Hematopoietic multipotent progenitor cell treated with erythropoietin and hydrocortisone succinate and interleukin-3 and kit ligand, for 8 days (in vitro differentiated cells): ENCODE data around the gene ABCB10.
"Not testable (repeated sequence)": the region's sequence is repeated elsewhere in the genome, so short reads cannot be mapped to it uniquely, and the experiment has no call there.

Experiments
- DNase-seq: peaks from one replicate; pipeline ENCODE4 v3.0.0-alpha.2; 2015

Gene ABCB10

DNA sequence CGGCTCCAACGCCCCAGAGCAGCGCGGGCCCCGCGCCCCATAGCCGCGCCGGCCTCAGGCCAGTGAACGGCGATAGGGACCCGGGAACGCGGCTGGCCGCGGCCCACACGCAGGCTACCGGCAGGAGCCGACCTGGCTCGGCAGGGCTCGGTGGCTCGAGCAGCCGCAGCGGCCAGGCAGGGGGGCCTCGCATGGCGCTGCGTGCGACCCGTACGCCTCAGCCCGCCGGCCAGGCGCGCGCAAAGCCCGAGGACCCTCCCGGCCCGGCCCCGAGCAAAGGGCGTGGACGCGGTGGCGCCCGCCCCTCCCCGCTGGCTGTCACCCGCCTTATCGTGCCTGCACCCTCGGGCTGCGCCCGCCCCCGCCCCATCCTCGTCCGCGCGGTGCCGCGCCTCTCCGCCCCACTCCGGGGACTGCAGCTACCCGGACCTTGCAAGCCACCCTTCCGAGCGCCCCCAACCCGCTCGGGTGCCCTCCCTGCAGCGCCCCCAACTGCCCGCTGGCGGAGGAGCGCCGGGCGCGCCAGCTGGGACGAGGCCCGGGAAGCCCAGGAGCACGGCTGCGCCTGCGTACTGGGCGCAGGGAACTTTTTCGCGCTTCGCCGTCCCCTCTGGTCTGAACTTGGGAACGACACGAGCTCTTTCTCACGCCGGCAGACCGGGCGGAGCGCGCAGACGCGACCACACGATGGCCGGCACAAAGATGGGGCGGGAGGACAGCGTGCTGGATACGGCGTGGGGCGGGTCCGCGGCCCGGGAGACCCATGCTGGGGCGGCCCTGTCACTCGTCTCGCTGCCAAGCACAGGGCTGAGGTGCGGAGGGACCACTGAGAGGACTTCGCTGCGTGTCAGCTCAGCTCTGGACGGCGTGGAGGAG, at the start of gene ABCB10:
TSS of gene ABCB10 (minus strand) at position 248 of the 876 bp plus-strand sequence. CDS start at position 193, 55 bp downstream.
- peak; percentile 97 for DNase-seq

DNA sequence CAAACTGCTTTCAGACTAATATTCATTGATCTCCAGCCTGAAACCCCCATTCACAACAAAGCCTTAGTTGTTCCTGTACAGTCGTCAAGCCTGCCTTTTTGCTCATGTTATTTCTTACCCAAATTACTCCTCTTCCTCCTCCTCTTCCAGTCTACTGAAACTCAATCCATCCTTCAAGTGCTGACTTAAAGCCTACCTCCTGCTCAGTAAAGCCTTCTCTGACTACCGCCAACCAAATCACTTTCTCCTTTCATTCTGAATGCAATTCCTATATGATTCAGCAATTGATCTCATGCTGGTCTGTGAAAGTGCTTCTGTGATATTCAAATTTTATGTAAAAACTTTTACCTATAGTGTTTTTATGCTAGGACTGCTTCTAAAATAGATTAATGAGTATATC, 48.9 kb upstream of the ABCB10 start:
- no peak for DNase-seq

DNA sequence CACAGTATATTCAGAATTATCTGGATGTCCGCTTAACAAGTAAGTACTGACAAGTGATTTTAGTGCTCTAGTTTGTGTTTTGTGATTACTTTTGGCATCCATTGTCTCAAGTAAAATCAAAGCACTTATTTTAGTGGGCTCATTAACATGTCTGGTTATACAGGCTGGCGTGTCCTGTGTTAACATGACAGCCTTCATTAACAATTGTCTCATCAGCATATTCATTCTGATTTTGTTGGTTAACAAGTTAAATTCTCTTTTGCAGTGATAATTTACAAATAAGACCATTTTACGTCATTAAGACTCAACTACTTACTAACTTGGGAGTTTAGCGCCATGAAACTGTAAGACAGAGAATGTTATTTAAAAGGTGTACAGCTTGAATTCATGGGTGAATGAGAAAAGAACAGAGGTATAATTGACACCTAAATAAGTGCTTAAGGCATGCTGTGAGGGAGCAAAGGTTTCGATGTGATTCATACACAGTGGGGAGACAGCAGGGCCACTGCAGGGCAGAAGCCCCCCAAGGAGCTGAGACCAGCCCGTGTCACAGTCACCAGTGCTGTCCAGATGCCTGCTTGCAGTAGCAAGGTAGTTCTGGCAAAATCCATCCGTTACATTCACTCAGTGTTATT, 45.0 kb upstream of the ABCB10 start:
- no peak for DNase-seq

DNA sequence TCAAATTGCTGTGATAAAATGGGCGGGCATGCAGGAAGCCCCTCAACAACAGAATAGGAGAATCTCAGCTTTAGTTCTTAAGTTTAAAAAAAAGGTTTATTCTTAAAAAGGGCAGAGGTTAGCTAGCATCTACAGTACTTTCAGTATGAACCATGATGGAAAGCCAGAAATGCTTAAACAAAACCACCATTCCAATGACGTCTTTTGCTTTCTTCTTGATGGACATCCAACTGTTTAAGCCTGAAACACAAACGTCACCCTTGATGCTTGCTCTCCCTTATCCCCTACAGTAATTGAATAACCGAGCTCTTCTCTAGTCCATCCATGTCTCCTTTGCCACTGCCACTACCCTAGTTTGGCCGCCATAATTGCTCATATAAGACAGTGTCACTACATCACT, 41.7 kb upstream of the ABCB10 start:
- no peak for DNase-seq

DNA sequence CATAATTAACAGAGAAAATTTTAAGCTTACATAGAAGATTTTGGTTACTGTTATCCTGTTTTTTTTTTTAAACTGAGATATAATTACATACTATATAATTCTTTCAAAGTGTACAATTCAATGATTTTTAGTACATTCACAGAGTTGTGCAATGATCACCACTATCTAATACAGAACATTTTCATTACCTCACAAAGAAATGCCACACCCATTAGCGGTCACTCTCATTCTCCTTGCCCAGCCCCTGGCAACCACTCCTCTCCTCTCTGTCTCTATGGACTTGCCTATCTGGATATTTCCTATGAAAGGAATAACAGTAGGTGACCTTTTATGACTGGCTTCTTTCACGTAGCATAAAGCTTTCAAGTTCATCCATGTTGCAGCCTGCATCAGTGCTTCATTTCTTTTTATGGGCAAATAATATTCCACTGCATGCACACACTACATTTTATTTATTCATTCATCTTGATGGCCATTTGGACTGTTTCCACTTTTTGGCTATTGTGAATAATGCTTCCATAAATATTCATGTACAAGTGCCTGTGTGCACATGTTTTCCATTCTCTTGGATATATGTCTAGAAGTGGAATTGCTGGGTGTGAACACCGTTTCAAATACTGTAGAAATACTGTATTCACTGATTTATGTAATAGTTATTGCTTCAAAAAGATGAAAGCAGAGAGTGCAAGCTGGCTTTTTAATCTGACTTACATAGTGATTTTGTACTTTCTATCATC, 40.9 kb upstream of the ABCB10 start:
- peak; percentile 18 for DNase-seq

DNA sequence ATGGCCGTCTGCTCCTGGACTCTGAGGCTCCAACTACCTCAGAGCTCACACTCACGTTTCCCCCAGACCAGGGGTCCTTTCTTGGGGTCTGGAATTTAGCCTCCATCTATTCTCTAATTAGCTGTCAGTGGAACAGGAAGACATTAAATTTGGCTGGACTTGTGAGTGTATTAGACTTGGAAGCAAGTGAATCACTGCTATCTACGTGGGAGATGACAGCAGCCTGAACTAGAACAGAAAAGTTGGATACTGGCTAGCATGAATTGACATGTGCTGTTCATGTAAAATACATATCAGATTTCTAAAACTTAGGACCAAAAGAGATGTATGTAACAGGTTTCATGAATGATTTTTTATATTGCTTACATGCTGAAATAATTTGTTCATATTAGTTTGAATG, 39.4 kb upstream of the ABCB10 start:
- DNase-seq, result no peak

DNA sequence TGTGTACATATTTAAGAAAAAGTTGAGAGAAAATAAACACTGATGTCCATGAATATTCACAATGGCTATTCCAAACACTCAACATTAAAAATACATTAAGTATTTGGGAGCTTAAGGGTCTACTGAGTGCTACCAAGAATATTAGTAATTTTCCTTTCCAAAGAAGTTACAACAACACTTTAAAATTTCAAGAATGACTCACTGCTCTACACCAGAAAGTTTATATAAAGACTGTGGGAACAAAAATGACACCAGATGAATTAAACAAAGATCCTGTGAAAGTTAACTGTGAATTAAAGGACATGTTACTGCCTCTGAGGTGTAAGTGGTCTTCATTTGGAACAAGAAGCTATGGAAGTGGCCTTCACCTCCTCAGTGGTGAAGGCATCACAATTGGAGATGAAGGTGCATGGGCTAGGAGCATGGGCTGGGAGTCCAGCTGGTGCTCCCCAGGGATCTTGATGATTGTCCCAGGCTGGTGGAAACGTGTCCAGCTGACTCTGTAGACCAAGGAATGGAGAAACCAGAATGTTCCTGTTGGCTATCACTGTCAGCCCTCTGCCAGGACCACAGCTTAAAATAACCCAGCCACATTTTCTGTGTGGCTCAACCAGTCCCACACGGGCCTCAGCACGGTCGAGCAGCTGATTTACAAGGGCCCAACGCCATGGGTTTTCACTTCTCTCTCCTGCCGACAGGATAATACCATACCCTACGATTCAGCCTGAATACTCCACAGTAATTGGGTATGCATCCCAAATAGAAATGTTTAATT, 38.6 kb upstream of the ABCB10 start:
- no peak for DNase-seq

DNA sequence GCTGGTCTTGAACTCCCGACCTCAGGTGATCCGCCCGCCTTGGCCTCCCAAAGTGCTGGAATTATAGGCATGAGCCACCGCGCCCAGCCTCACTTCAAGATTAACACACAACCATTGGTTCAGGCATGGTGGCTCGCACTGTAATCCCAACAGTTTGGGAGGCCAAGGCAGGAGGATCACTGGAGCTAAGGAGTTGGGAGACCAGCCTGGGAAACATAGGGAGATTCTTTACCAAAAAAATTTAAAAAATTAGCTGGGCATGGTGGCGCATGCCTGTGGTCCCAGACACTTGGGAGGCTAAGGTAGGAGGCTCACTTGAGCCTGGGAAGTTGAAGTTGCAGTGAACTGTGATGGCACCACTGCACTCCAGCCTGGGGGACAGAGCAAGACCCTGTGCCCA, 37.4 kb upstream of the ABCB10 start:
- DNase-seq, result not testable (repeated sequence)

DNA sequence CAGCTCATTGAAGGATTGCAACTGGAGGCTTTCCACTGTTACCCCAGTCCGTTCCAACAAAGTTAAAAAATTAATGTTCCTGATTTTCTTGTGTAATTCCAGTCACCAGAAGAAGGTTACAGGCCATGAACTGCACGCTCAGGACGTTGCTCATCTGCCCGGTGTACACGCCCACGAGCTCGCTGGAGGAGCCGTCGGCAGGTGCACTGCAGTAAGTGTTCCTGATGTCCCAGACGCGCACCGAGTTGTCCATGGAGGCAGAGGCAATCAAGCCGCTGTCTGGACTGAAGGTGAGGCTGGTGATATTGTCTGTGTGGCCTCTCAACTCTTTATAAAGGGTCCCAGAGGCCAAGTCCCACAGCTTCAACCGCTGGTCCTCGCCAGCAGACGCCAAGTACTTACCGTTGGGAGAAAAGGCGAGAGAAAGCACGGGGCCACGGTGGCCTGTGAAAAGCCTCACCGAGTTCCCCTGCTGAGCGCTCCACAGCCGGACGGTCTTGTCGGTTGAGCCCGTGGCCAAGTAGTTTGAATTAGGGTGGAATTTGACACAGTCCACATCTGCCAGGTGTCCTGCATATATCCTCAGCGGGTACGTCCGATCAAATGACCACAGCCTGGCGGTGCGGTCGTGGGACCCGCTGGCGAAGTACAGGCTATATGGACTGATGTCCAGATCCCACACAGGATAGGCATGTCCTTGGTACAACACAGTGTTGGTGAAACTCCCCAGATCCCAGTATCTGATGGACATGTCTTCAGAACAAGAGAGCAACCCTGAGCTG, 35.9 kb upstream of the ABCB10 start:
- DNase-seq, result no peak

DNA sequence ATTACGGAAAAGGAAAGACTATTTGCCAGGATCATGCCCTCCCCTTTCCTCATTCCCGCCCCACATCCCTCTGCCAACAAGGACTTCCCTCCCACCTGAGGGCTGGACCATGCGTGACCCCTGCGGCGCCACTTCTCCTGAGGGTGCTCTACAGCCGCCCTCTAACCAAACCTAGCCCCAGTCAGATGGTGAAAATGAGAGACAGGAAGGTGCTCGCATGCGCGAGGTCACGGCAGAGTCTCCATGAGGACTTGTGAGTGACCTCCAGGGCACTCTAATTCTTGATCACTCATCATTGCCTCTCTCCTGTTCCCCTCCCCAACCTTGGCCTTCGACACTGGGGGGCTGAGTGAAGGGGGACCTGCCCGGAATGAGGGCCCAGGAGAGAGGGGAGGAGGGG, 35.3 kb upstream of the ABCB10 start:
- no peak for DNase-seq

DNA sequence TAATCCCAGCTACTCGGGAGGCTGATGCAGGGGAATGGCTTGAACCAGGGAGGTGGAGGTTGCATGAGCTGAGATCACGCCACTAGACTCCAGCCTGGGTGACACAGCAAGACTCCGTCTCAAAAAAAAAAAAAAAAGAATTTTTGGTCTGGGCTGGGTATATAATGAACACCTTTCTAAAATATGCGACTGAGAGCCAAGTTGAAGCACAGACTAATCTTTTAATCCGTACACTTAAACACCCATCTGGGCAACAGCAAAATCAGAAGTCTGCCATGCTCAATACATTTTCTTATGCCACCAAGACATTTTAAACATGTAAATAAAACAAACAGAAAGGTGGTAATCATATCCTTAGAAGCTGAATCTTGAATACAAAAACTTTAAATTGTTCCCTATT, 31.6 kb upstream of the ABCB10 start:
- DNase-seq, result no peak

DNA sequence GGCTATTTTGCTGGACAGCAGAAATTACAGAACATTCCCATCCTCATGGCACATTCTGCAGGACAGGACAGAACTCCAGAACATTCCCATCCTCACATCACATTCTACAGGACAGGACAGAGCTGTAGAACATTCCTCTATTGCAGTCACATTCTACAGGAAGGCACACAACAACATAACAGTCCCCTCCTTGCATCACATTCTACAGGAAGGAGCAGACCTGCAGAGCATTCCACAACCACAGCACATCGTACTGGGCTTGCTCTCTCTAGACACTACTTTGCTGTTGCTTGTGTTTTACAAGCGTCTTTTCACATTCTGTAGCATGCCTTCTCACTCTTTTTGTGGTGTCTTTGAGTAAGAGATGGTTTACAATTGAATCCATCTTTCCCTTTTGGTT, 26.8 kb upstream of the ABCB10 start:
- no peak for DNase-seq

DNA sequence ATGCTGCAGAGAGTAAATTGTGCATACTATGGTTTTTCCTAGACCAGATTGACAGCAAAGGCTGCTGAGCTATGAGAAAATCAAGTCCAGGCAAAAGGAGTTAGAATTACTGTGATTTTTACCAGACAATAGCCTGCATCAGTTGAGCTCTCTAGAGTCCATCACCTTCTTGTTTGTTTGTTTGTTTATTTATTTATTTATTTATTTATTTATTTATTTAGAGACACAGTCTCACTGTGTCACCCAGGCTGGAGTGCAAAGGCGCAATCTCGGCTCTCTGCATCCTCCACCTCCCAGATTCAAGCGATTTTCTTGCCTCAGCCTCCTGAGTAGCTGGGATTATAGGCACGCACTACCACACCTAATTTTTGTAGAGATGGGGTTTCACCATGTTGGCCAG, 24.2 kb upstream of the ABCB10 start:
- no peak for DNase-seq

DNA sequence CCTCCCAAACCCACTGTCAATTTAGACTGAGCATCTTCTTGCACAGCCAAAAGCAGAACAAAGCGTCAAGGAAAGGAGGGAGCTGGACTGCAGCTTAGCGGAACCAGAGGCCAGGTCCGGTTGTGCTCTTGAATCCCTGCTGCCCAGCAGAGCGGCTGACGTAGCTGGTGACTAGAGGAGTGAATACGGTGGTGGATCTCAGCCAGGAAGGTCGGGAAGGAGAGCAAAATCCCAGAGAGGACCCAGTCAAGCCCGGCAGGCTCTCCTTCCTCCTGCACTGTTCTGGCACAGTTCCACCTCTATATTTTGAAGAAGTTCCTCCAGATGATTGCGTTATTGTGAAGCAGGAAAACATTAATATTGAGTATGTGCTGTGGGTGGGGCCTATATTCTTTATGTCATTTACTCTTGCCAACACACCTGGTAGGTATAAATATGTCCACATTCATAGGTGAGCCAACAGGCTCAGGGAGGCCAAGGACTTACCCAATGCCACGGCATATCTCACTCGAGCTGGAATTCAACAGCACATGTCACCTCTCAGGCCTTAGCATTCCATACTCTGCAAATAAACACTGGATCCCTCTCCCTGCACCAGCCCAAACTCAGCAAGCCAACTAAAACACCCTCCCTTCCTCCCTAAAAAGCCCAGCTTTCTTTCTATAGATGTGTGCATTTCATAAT, 23.6 kb upstream of the ABCB10 start:
- no peak for DNase-seq

DNA sequence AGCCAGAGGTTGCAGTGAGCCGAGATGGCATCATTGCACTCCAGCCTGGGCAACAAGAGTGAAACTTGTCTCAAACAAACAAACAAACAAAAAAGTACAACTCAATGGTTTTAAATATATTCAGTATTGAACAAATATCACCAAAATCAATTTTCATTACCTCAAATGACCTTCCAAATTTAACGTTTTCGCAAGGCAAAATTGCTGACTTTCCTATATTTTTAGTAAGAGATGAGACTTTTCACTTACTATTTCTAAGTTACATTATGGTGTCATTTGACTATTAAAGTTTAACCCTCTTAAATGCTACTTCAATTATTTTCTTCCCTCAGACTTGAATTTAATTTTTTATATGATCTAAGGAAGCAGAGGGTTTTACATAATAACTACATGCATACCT, 23.0 kb upstream of the ABCB10 start:
- DNase-seq, result no peak

DNA sequence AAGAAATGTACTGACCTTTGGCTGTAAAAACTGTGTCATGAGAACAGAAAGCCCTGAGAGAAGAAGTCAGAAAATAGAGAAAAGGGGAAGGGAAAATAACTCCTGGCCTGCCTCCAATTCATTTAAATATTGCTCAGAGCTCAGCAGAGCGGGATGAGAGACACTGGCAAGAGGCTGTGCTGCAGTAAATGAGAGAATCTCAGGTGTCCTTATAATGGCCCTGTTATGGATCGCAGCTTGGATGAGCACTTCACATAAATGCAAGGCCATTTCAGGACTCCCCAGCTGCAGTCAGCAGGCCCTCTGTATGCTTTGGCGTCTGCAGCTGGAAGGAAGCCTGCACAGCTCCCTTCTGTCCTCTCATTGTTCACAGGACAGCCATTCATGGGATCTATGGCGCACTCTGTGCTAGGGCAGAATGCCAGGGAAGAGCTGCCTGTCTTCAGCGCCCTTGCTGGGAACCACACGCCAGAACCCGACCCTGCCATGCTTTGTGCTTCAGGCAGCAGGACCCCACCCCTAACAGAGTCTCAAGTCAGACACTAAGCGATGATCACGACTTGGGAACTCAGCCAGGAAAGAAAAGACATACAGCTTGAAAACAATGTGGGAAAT, 20.7 kb upstream of the ABCB10 start:
- DNase-seq, result peak; percentile 23

DNA sequence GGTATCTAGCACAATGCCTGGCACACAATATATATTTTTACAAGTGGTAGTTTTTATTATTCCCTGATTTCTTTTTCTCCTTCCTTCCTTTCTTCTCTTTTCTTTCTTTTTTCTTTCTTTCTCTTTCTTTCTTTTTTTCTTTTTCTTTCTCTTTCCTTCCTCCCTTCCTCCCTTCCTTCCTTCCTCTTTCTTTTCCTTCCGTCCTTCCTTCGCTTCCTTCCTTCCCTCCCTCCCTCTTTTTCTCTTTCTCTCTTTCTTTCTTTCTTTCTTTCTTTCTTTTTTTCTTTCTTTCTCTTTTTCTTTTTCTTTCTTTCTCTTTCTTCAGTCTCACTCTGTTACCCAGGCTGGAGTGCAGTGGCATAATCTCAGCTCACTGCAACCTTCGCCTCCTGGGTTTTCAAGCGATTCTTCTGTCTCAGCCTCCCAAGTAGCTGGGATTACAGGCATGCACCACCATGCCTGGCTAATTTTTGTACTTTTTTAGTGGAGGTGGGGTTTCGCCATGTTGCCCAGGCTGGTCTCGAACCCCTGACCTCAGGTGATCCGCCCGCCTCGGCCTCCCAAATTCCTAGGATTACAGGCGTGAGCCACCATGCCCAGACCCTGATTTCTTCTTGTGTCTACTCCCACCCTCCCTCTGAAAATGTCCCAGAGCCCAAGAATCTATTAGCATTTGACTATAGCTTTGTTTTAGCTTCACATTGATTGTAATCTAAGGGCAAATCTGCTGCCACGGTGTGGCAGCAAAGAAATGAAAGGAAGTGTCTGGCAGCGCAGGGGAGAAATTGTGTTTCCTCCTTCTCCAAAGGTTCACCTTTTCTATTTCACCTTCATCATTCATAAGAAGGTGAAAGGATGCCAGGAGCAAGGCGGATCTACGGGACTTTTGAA, 19.9 kb upstream of the ABCB10 start:
- no peak for DNase-seq

DNA sequence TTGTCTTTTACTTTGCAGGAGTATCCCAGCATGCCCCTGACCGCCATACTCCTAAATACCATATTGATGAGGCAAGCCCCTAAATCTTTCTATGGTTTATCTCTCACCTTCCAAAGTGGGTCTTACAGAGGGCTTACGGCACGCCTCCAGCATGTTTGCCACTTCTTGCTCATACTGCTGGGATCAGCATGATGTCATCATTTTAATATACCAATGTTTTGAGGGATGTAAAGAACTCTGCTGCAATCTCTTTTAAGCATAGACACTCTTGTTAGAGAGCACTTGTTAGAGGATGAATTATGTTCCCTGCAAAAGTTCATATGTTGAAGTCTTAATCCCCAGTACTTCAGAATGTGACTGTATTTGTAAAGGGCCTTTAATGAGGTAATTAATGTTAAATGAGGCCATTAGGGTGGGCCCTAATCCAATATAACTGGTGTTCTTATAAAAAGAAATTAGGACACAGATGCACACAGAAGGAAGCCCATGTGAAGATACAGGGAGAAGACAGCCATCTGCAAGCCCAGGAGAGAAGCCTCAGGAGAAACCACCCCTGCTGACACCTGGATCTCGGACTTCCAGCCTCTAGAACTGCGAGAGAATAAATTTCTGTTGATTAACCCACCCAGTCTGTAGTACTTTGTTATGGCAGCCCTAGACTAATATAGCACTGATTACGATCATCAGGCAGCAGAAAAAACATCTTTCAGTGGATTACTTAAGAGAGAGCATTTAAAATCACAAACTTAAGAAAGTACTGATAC, 16.4 kb upstream of the ABCB10 start:
- DNase-seq, result no peak

DNA sequence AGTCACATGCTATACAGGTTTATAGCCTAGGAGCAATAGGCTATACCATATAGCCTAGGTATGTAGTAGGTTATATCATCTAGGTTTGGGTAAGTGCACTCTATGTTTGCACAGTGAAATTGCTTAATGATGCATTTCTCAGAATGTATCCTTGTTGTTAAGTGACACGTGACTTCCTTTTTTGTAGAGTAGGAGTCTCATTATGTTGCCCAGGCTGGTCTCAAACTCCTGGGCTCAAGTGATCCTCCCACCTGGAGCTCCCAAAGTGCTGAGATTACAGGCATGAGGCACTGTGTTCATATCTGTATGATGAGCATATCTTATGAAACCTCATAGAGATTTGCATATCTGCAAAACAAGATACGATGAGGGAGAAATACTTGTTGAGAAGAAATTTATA, 13.8 kb upstream of the ABCB10 start:
- no peak for DNase-seq
